COR-L47 (cell line): ENCODE measurements around the gene INPP5A.
"Not testable (repeated sequence)": the region's sequence is repeated elsewhere in the genome, so short reads cannot be mapped to it uniquely, and the experiment has no call there.

Source experiments
- DNase-seq: peaks from one replicate; lab custom pipeline; 2025; lab: John Stamatoyannopoulos, UW

INPP5A gene

GRCh38 chr10:132597654-132598053 is 60.1 kb downstream of the INPP5A start:
- no peak for DNase-seq

- DNase-seq: not testable (repeated sequence)
Observed at GRCh38 chr10:132599023-132599618, 61.5 kb downstream of the INPP5A start.

- DNase-seq: no peak
Observed at GRCh38 chr10:132599732-132600131, 62.1 kb downstream of the INPP5A start.

- DNase-seq: no peak
Observed at GRCh38 chr10:132600416-132600815, 62.8 kb downstream of the INPP5A start.

- no peak for DNase-seq
Observed at GRCh38 chr10:132601567-132601966, 64.0 kb downstream of the INPP5A start.

- DNase-seq: no peak
Observed at GRCh38 chr10:132602614-132603013, 65.0 kb downstream of the INPP5A start.

- no peak for DNase-seq
Observed at GRCh38 chr10:132603851-132604533, 66.4 kb downstream of the INPP5A start.

- DNase-seq: no peak
Observed at GRCh38 chr10:132604686-132605085, 67.1 kb downstream of the INPP5A start.

GRCh38 chr10:132605390-132605789 is 67.8 kb downstream of the INPP5A start:
- DNase-seq: no peak

GRCh38 chr10:132606031-132606491 is 68.5 kb downstream of the INPP5A start:
- DNase-seq: no peak

- no peak for DNase-seq
Observed at GRCh38 chr10:132606536-132607316, 69.1 kb downstream of the INPP5A start.

- DNase-seq: no peak
Observed at GRCh38 chr10:132607491-132607890, 69.9 kb downstream of the INPP5A start.

GRCh38 chr10:132607961-132608495 is 70.4 kb downstream of the INPP5A start:
- no peak for DNase-seq

GRCh38 chr10:132608511-132609195 is 71.1 kb downstream of the INPP5A start:
- no peak for DNase-seq

- no peak for DNase-seq
Observed at GRCh38 chr10:132609211-132609610, 71.6 kb downstream of the INPP5A start.

- DNase-seq: no peak
Observed at GRCh38 chr10:132610071-132610701, 72.6 kb downstream of the INPP5A start.

- DNase-seq: no peak
Observed at GRCh38 chr10:132611026-132611910, 73.7 kb downstream of the INPP5A start.

- DNase-seq: no peak
Observed at GRCh38 chr10:132611986-132612385, 74.4 kb downstream of the INPP5A start.

- DNase-seq: no peak
Observed at GRCh38 chr10:132612571-132613504, 75.3 kb downstream of the INPP5A start.
